Neural cell (in vitro differentiated cells): ENCODE results near the gene MAML3. TPM values are rescaled to one million over a fixed set of nuclear protein-coding genes. Genes with fewer than 3 reads are reported as not detected.

Source experiments
- H2AFZ ChIP-seq: fragments of 200-600, 300-800 bp; sonication (generic), shearing (Covaris generic); 2 replicates; pipeline ENCODE4 v1.6.0; 2014; ENCODE audit warnings: low read depth, mild to moderate bottlenecking, antibody characterized with exemption, low read length, moderate library complexity
- H3F3A ChIP-seq: fragments of 200-600 bp; shearing (Covaris generic); 2 replicates; pipeline ENCODE4 v1.6.1; 2016; ENCODE audit warnings: mild to moderate bottlenecking, moderate library complexity, mixed read lengths, antibody characterized with exemption, low read length; ENCODE audit not compliant: insufficient read depth, poor library complexity, severe bottlenecking
- H3K27ac ChIP-seq: fragments of 200-600, 300-800 bp; sonication (generic), shearing (Covaris generic); 2 replicates; pipeline ENCODE4 v1.5.1; 2014; ENCODE audit warnings: mild to moderate bottlenecking, low read length, moderate library complexity
- H3K27me3 ChIP-seq: fragments of 300-800, 200-600 bp; sonication (generic), shearing (Covaris generic); 2 replicates; pipeline ENCODE4 v1.6.0; 2014; ENCODE audit warnings: mild to moderate bottlenecking, low read depth, low read length, moderate library complexity; ENCODE audit not compliant: insufficient read depth
- H3K36me3 ChIP-seq: fragments of 300-800, 200-600 bp; sonication (generic), shearing (Covaris generic); 2 replicates; pipeline ENCODE4 v1.5.1; 2014; ENCODE audit warnings: mild to moderate bottlenecking, antibody characterized with exemption, low read length, moderate library complexity; ENCODE audit not compliant: insufficient read depth
- H3K4me2 ChIP-seq: fragments of 300-800, 200-600 bp; sonication (generic), shearing (Covaris generic); 2 replicates; pipeline ENCODE4 v1.6.0; 2014; ENCODE audit warnings: mild to moderate bottlenecking, low read length
- H3K4me3 ChIP-seq: fragments of 300-800, 200-600 bp; sonication (generic), shearing (Covaris generic); 2 replicates; pipeline ENCODE4 v1.5.1; 2014; ENCODE audit warnings: mild to moderate bottlenecking, low read length, moderate library complexity
- H3K79me2 ChIP-seq: fragments of 200-600 bp; shearing (Covaris generic); replicated peaks from 2 replicates; pipeline ENCODE4 v1.6.0; 2014; ENCODE audit warnings: mild to moderate bottlenecking, low read length, moderate library complexity; ENCODE audit not compliant: insufficient read depth
- H3K9ac ChIP-seq: fragments of 300-800, 200-600 bp; sonication (generic), shearing (Covaris generic); 2 replicates; pipeline ENCODE4 v1.6.1; 2016; ENCODE audit warnings: mild to moderate bottlenecking, low read length, mixed read lengths
- H3K9me2 ChIP-seq: fragments of 200-600 bp; shearing (Covaris generic); 2 replicates; pipeline ENCODE4 v1.6.1; 2016; ENCODE audit warnings: mild to moderate bottlenecking, low read length, mixed read lengths; ENCODE audit not compliant: insufficient read depth
- H3K9me3 ChIP-seq: fragments of 200-600, 300-800 bp; sonication (generic), shearing (Covaris generic); 2 replicates; pipeline ENCODE4 v1.6.1; 2016; ENCODE audit warnings: mild to moderate bottlenecking, mixed run types, low read length, moderate library complexity, mixed read lengths
- H4K20me1 ChIP-seq: fragments of 200-600 bp; shearing (Covaris generic); 2 replicates; pipeline ENCODE4 v1.6.1; 2016; ENCODE audit warnings: mild to moderate bottlenecking, mixed run types; ENCODE audit not compliant: insufficient read depth
- EP300 ChIP-seq: fragments of 450-650 bp; conservative IDR thresholded peaks from 2 replicates; pipeline ENCODE4 v1.6.1; 2014; ENCODE audit warnings: antibody characterized with exemption, mild to moderate bottlenecking, moderate library complexity; ENCODE audit not compliant: poor library complexity, severe bottlenecking
- EZH2 ChIP-seq: fragments of 200-600, 300-800 bp; shearing (Covaris generic), sonication (generic); IDR thresholded peaks from 2 replicates; pipeline ENCODE4 v1.6.1; 2014; ENCODE audit warnings: antibody characterized with exemption, low read length, borderline replicate concordance, mild to moderate bottlenecking; ENCODE audit not compliant: insufficient read depth, poor library complexity, severe bottlenecking
- MXI1 ChIP-seq: fragments of 450-650 bp; conservative IDR thresholded peaks from 2 replicates; pipeline ENCODE4 v1.6.1; 2014; ENCODE audit warnings: antibody characterized with exemption, mild to moderate bottlenecking; ENCODE audit not compliant: poor library complexity, severe bottlenecking
- POLR2AphosphoS5 ChIP-seq: IDR thresholded peaks from 2 replicates; pipeline ENCODE4 v1.6.1; 2012
- RAD21 ChIP-seq: fragments of 450-650 bp; conservative IDR thresholded peaks from 2 replicates; pipeline ENCODE4 v1.6.1; 2014; ENCODE audit warnings: antibody characterized with exemption, mild to moderate bottlenecking, moderate library complexity
- SMC3 ChIP-seq: fragments of 450-650 bp; conservative IDR thresholded peaks from 2 replicates; pipeline ENCODE4 v1.6.1; 2014; ENCODE audit warnings: antibody characterized with exemption, mild to moderate bottlenecking, moderate library complexity; ENCODE audit not compliant: poor library complexity
- TAF1 ChIP-seq: IDR thresholded peaks from 2 replicates; pipeline ENCODE4 v1.6.1; 2012; ENCODE audit warnings: low read depth
- polyA plus RNA-seq: library from polyadenylated mRNA; depleted of rRNA; stranded (reverse); fragments of >200 nt; gene quantifications from 2 replicates; pipeline ENCODE4 v1.2.3, GENCODE V29; 2014
- TF ChIP-seq, protein P1 (sequence below): IDR thresholded peaks from 2 replicates; pipeline ENCODE4 v1.6.1; 2012; ENCODE audit warnings: borderline replicate concordance
- TF ChIP-seq, protein P2 (sequence below): fragments of 450-650 bp; IDR thresholded peaks from 2 replicates; pipeline ENCODE4 v1.5.1; 2014; ENCODE audit warnings: antibody characterized with exemption, mild to moderate bottlenecking, moderate library complexity; ENCODE audit not compliant: poor library complexity, severe bottlenecking

Gene MAML3
- polyA plus RNA-seq, 1 donor from 2014 or later: 10.2 TPM

DNA sequence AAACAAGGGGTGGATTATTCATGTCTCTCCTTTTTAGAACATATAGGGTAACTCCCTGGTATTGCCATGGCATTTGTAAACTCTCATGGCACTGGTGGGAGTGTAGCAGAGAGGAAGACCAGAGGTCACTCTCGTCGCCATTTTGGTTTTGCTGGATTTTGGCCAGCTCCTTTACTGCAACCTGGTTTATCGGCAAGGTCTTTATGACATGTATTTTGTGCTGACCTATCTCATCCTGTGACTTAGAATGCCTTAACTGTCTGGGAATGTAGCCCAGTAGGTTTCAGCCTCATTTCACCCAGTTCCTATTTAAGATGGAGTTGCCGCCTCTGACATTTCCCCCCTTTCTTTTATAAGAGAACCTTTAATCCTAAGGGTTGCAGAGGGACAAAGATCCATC is 442.5 kb downstream of the MAML3 start:
- Histone ChIP-seq H4K20me1 (no peaks in the 10 kb centered on the region), H3K36me3 (no peaks in the 10 kb centered on the region), H3F3A (no peaks in the 10 kb centered on the region), H3K9ac (no peak overlapping the region), H2AFZ (no peak overlapping the region), H3K9me3 (no peaks in the 10 kb centered on the region), H3K4me2 (no peak overlapping the region), H3K27ac (no peak overlapping the region), H3K27me3 (no peaks in the 10 kb centered on the region), H3K79me2 (no peaks in the 10 kb centered on the region), H3K9me2 (no peaks in the 10 kb centered on the region), H3K4me3 (no peak overlapping the region)
- TF ChIP-seq MXI1 (no peak), SMC3 (no peak), TAF1 (no peak), POLR2AphosphoS5 (no peak), RAD21 (no peak), EP300 (no peak), EZH2 (no peak)
- TF ChIP-seq, protein P1, sequence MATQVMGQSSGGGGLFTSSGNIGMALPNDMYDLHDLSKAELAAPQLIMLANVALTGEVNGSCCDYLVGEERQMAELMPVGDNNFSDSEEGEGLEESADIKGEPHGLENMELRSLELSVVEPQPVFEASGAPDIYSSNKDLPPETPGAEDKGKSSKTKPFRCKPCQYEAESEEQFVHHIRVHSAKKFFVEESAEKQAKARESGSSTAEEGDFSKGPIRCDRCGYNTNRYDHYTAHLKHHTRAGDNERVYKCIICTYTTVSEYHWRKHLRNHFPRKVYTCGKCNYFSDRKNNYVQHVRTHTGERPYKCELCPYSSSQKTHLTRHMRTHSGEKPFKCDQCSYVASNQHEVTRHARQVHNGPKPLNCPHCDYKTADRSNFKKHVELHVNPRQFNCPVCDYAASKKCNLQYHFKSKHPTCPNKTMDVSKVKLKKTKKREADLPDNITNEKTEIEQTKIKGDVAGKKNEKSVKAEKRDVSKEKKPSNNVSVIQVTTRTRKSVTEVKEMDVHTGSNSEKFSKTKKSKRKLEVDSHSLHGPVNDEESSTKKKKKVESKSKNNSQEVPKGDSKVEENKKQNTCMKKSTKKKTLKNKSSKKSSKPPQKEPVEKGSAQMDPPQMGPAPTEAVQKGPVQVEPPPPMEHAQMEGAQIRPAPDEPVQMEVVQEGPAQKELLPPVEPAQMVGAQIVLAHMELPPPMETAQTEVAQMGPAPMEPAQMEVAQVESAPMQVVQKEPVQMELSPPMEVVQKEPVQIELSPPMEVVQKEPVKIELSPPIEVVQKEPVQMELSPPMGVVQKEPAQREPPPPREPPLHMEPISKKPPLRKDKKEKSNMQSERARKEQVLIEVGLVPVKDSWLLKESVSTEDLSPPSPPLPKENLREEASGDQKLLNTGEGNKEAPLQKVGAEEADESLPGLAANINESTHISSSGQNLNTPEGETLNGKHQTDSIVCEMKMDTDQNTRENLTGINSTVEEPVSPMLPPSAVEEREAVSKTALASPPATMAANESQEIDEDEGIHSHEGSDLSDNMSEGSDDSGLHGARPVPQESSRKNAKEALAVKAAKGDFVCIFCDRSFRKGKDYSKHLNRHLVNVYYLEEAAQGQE: no peak
- TF ChIP-seq, protein P2, sequence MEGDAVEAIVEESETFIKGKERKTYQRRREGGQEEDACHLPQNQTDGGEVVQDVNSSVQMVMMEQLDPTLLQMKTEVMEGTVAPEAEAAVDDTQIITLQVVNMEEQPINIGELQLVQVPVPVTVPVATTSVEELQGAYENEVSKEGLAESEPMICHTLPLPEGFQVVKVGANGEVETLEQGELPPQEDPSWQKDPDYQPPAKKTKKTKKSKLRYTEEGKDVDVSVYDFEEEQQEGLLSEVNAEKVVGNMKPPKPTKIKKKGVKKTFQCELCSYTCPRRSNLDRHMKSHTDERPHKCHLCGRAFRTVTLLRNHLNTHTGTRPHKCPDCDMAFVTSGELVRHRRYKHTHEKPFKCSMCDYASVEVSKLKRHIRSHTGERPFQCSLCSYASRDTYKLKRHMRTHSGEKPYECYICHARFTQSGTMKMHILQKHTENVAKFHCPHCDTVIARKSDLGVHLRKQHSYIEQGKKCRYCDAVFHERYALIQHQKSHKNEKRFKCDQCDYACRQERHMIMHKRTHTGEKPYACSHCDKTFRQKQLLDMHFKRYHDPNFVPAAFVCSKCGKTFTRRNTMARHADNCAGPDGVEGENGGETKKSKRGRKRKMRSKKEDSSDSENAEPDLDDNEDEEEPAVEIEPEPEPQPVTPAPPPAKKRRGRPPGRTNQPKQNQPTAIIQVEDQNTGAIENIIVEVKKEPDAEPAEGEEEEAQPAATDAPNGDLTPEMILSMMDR: no peak

DNA sequence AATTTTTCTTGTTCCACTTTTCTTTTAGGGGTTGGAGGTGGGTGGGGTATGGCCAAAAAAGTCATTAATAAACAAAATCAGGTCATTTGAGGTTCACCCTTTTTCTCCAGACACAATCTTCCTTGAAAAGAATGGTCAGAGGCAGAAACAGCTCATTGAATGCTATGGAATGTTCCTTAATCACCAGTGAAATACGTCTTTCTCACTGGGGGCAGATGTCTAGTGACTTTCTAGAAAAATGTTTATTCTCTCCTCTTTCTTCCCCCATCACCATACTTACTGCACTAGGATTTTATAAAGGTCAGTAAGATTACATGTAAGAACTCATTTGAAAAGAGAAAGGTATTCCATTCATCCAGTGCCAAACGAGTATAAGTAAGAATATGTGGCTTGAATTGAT is 443.9 kb downstream of the MAML3 start:
- Histone ChIP-seq H3K9me2 (no peaks in the 10 kb centered on the region), H3K4me2 (no peak overlapping the region), H3K27me3 (no peaks in the 10 kb centered on the region), H3F3A (no peaks in the 10 kb centered on the region), H3K9ac (no peak overlapping the region), H3K27ac (no peak overlapping the region), H3K79me2 (no peaks in the 10 kb centered on the region), H3K4me3 (no peak overlapping the region), H4K20me1 (no peaks in the 10 kb centered on the region), H2AFZ (no peak overlapping the region), H3K36me3 (no peaks in the 10 kb centered on the region), H3K9me3 (no peaks in the 10 kb centered on the region)
- TF ChIP-seq MXI1: no peak
- no peak for TF ChIP-seq TAF1
- no peak for TF ChIP-seq POLR2AphosphoS5
- TF ChIP-seq EP300: no peak
- no peak for TF ChIP-seq SMC3
- no peak for TF ChIP-seq EZH2
- no peak for TF ChIP-seq RAD21
- TF ChIP-seq, protein P2: no peak
- TF ChIP-seq, protein P1: no peak
